Astrocyte (in vitro differentiated cells and primary cell): Measurements from ENCODE around the gene CIAO2B. TPM values are rescaled to one million over a fixed set of nuclear protein-coding genes. Genes with fewer than 3 reads are reported as not detected.
A peak's percentile ranks its signal among the peaks of the same experiment; 100 is the strongest.

ENCODE experiments used
- DNase-seq: peaks from one replicate; pipeline ENCODE4 v3.0.0-alpha.2; 2010; ENCODE audit warnings: low read depth
- FAIRE-seq: peaks from 2 replicates; lab custom pipeline; 2011; peaks lifted over from hg19 to GRCh38; lab: Jason Lieb, UNC
- H2AFZ ChIP-seq: 2 replicates; pipeline ENCODE4 v1.6.0; 2012; ENCODE audit warnings: low read depth, low read length, inconsistent platforms
- H3K27ac ChIP-seq: 2 replicates; pipeline ENCODE4 v1.5.1; 2011; ENCODE audit warnings: low read depth, low read length, inconsistent platforms
- H3K27me3 ChIP-seq: 2 replicates; pipeline ENCODE4 v1.6.0; 2011; ENCODE audit warnings: low read length, inconsistent platforms; ENCODE audit not compliant: insufficient read depth
- H3K36me3 ChIP-seq: 2 replicates; pipeline ENCODE4 v1.5.1; 2011; ENCODE audit warnings: low read length, inconsistent platforms; ENCODE audit not compliant: insufficient read depth
- H3K4me1 ChIP-seq: 2 replicates; pipeline ENCODE4 v1.5.1; 2011; ENCODE audit warnings: low read length, inconsistent platforms; ENCODE audit not compliant: insufficient read depth
- H3K4me2 ChIP-seq: 2 replicates; pipeline ENCODE4 v1.6.0; 2012; ENCODE audit warnings: low read length, inconsistent platforms
- H3K4me3 ChIP-seq: 2 replicates; pipeline ENCODE4 v1.5.1; 2011; ENCODE audit warnings: low read depth, mild to moderate bottlenecking, low read length, inconsistent platforms; ENCODE audit not compliant: insufficient read depth
- H3K79me2 ChIP-seq: 2 replicates; pipeline ENCODE4 v1.6.0; 2012; ENCODE audit warnings: mild to moderate bottlenecking, low read length, inconsistent platforms; ENCODE audit not compliant: insufficient read depth
- H3K9ac ChIP-seq: 2 replicates; pipeline ENCODE4 v1.6.0; 2012; ENCODE audit warnings: mild to moderate bottlenecking, low read length, inconsistent platforms
- H3K9me3 ChIP-seq: 2 replicates; pipeline ENCODE4 v1.5.1; 2012; ENCODE audit warnings: low read depth, mild to moderate bottlenecking, low read length, inconsistent platforms; ENCODE audit not compliant: insufficient read depth
- H4K20me1 ChIP-seq: 2 replicates; pipeline ENCODE4 v1.6.0; 2012; ENCODE audit warnings: low read length, inconsistent platforms; ENCODE audit not compliant: insufficient read depth
- H3K27ac Mint-ChIP-seq: one replicate; pipeline ENCODE4 v1.8.0; 2021; ENCODE audit warnings: mild to moderate bottlenecking, mixed read lengths; ENCODE audit not compliant: unreplicated experiment
- H3K27me3 Mint-ChIP-seq: one replicate; pipeline ENCODE4 v1.8.0; 2021; ENCODE audit warnings: low read depth, mixed read lengths; ENCODE audit not compliant: unreplicated experiment
- H3K36me3 Mint-ChIP-seq: one replicate; pipeline ENCODE4 v1.8.0; 2021; ENCODE audit warnings: low read depth, mixed read lengths; ENCODE audit not compliant: unreplicated experiment
- H3K4me1 Mint-ChIP-seq: one replicate; pipeline ENCODE4 v1.8.0; 2021; ENCODE audit warnings: low read depth, mixed read lengths; ENCODE audit not compliant: unreplicated experiment
- H3K4me3 Mint-ChIP-seq: one replicate; pipeline ENCODE4 v1.8.0; 2021; ENCODE audit warnings: mild to moderate bottlenecking, moderate library complexity, mixed read lengths; ENCODE audit not compliant: unreplicated experiment
- H3K9me3 Mint-ChIP-seq: one replicate; pipeline ENCODE4 v1.8.0; 2021; ENCODE audit warnings: mild to moderate bottlenecking, mixed read lengths; ENCODE audit not compliant: unreplicated experiment
- EZH2 ChIP-seq: IDR thresholded peaks from 2 replicates; pipeline ENCODE4 v1.6.1; 2012; ENCODE audit warnings: mild to moderate bottlenecking, low read length, inconsistent platforms; ENCODE audit not compliant: insufficient read depth
- total RNA-seq: library from RNA; stranded (reverse); gene quantifications from 2 replicates; pipeline ENCODE4 v1.2.1, GENCODE V29; 2021
- TF ChIP-seq, protein P1 (sequence below): IDR thresholded peaks from 2 replicates; pipeline ENCODE4 v1.5.1; 2011; ENCODE audit warnings: low read depth, mild to moderate bottlenecking, inconsistent platforms, low read length, moderate library complexity; ENCODE audit not compliant: insufficient read depth

The CIAO2B gene
- total RNA-seq, 1 donor from 2014 or later = 75.6 TPM

DNA sequence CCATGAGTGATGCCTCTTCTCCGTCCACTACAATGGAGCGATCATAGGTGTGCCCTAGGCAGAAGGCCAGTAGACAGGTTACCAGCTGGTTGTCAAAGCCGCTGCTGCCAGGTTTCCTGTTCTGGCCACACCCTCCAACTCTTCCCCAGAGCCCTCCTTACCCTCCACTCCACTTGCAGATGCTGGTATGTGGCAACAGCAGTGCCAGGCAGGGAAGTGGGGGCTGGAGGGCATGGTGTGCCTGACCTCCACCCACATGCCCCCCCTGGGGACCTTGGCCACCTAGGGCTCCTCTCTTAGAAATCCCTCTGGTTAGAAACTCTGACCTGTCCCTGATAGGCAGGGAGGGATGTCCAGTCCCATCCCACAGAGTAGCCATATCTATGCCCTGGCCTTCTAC, 10.3 kb downstream of the CIAO2B start:
- H3K27me3 ChIP-seq = peaks cover 27% of the 10 kb centered on the region

DNA sequence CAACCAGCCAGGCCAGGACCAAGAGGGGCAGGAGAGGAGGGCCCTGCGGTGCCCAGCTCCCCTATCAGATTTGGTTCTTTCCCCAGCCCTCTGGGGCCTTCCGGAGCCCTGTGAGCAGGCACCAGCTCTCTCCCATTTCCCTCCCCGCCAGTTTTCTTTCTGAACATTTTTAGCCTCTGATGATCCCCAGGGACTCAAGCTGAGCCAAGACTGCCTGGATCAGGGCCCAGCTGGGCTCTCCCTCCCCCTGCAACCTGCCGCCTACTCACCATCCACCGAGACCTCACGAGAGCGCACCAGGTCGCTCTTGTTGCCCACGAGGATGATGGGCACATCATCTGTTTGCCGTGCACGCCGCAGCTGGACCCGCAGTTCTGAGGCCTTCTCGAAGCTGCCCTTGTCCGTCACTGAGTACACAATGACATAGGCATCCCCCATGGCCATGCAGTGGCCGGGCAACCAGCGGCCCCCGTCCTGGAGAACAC, 10.9 kb downstream of the CIAO2B start:
- H3K4me2 ChIP-seq = peak overlapping the region; percentile 83
- Mint-ChIP-seq H3K36me3 (peaks cover 7% of the 10 kb centered on the region), H3K9me3 (no peaks in the 10 kb centered on the region), H3K4me1 (peaks cover 21% of the 10 kb centered on the region), H3K27me3 (peaks cover 52% of the 10 kb centered on the region), H3K4me3 (no peak overlapping the region), H3K27ac (no peak overlapping the region)
- H3K27ac ChIP-seq = no peak overlapping the region
- no peak overlapping the region for H3K9ac ChIP-seq
- H3K36me3 ChIP-seq = no peaks in the 10 kb centered on the region
- H3K4me1 ChIP-seq = peaks cover 34% of the 10 kb centered on the region
- no peak overlapping the region for H2AFZ ChIP-seq
- no peaks in the 10 kb centered on the region for H3K9me3 ChIP-seq
- H3K79me2 ChIP-seq = no peaks in the 10 kb centered on the region
- H4K20me1 ChIP-seq = peaks cover 19% of the 10 kb centered on the region
- FAIRE-seq (no peak), DNase-seq (peak; percentile 34)
- no peak overlapping the region for H3K4me3 ChIP-seq
- TF ChIP-seq, protein P1, sequence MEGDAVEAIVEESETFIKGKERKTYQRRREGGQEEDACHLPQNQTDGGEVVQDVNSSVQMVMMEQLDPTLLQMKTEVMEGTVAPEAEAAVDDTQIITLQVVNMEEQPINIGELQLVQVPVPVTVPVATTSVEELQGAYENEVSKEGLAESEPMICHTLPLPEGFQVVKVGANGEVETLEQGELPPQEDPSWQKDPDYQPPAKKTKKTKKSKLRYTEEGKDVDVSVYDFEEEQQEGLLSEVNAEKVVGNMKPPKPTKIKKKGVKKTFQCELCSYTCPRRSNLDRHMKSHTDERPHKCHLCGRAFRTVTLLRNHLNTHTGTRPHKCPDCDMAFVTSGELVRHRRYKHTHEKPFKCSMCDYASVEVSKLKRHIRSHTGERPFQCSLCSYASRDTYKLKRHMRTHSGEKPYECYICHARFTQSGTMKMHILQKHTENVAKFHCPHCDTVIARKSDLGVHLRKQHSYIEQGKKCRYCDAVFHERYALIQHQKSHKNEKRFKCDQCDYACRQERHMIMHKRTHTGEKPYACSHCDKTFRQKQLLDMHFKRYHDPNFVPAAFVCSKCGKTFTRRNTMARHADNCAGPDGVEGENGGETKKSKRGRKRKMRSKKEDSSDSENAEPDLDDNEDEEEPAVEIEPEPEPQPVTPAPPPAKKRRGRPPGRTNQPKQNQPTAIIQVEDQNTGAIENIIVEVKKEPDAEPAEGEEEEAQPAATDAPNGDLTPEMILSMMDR = no peak
- no peak for TF ChIP-seq EZH2
- H3K27me3 ChIP-seq = peaks cover 27% of the 10 kb centered on the region

More for the DNA sequence above, 10.3 kb downstream of the CIAO2B start:
- H4K20me1 ChIP-seq = peaks cover 19% of the 10 kb centered on the region
- Mint-ChIP-seq H3K27ac (no peak overlapping the region), H3K27me3 (peaks cover 49% of the 10 kb centered on the region), H3K4me1 (peaks cover 23% of the 10 kb centered on the region), H3K9me3 (no peaks in the 10 kb centered on the region), H3K36me3 (peaks cover 7% of the 10 kb centered on the region), H3K4me3 (no peak overlapping the region)
- H3K4me2 ChIP-seq = peak overlapping the region; percentile 83
- no peak for TF ChIP-seq EZH2
- TF ChIP-seq, protein P1 = no peak
- FAIRE-seq (no peak), DNase-seq (no peak)
- no peaks in the 10 kb centered on the region for H3K9me3 ChIP-seq
- no peak overlapping the region for H3K9ac ChIP-seq
- no peaks in the 10 kb centered on the region for H3K79me2 ChIP-seq
- no peak overlapping the region for H3K27ac ChIP-seq
- H3K4me3 ChIP-seq = no peak overlapping the region
- peaks cover 37% of the 10 kb centered on the region for H3K4me1 ChIP-seq
- no peaks in the 10 kb centered on the region for H3K36me3 ChIP-seq
- H2AFZ ChIP-seq = no peak overlapping the region

DNA sequence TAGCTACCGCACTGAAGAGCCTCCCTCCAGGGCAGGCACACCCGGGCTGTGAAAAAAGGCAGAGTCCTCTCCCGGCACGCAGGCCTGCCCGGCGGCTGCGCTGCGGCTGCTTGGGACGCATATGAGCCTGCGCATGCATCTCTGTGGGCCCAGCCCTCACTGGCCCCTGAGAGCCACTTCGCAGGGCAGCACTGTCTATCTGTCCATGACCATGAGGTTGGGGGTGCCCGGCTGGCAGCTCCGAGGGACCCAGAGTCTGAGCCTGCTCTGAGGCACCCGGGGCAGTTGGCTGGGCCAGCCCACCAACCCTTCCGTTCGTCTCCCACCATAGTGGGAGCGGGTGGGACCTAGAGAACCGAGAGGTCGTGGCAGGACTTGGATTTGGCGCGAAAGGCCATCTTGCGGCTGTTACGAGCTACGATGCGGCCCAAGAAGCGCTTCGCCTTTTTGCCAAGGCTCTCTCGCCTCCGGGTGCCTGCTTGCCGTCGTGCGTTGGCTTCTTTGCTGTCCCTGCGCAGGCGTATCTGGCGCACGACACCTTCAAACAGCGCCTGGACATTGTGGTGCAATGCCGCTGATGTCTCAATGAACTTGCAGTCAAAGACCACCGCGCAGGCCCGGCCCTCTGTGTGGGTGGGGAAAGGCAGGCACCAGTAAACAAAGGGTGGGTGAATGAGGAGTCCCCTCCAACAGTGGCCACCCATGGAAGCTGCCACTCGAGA, 12.3 kb downstream of the CIAO2B start:
- FAIRE-seq = no peak
- Histone ChIP-seq H3K9ac (no peak overlapping the region), H3K79me2 (no peaks in the 10 kb centered on the region), H3K27me3 (peaks cover 27% of the 10 kb centered on the region), H3K36me3 (no peaks in the 10 kb centered on the region), H3K4me3 (no peak overlapping the region), H3K27ac (no peak overlapping the region), H3K4me2 (no peak overlapping the region), H4K20me1 (peaks cover 19% of the 10 kb centered on the region), H3K9me3 (no peaks in the 10 kb centered on the region), H2AFZ (no peak overlapping the region), H3K4me1 (peaks cover 20% of the 10 kb centered on the region)
- Mint-ChIP-seq H3K9me3 (peaks cover 2% of the 10 kb centered on the region), H3K4me3 (no peak overlapping the region), H3K36me3 (peaks cover 7% of the 10 kb centered on the region), H3K27ac (no peak overlapping the region), H3K27me3 (peaks cover 62% of the 10 kb centered on the region), H3K4me1 (peaks cover 7% of the 10 kb centered on the region)
- no peak for TF ChIP-seq EZH2
- DNase-seq = no peak
